Testis (tissue), 3 donors: ENCODE data around the gene CDH23. TPM values are rescaled to one million over a fixed set of nuclear protein-coding genes. Genes with fewer than 3 reads are reported as not detected.

Experiments
- DNase-seq: peaks from one replicate; pipeline ENCODE4 v3.0.0-alpha.2; 2019
- H3K27ac ChIP-seq, 2 donors: fragments of 200-600 bp; sonication (generic); one replicate each; pipeline ENCODE4 v1.5.1; 2019
- H3K27me3 ChIP-seq: fragments of 200-600 bp; sonication (generic); one replicate; pipeline ENCODE4 v1.5.1; 2019
- H3K36me3 ChIP-seq: fragments of 200-600 bp; sonication (generic); one replicate; pipeline ENCODE4 v1.5.1; 2017; ENCODE audit warnings: low read depth; ENCODE audit errors: missing control alignments
- H3K4me1 ChIP-seq: fragments of 200-600 bp; sonication (generic); one replicate; pipeline ENCODE4 v1.5.1; 2019
- H3K4me3 ChIP-seq, 2 donors: fragments of 200-600 bp; sonication (generic); one replicate each; pipeline ENCODE4 v1.5.1; 2017 to 2019
- H3K9me3 ChIP-seq: fragments of 200-600 bp; sonication (generic); one replicate; pipeline ENCODE4 v1.5.1; 2017
- POLR2A ChIP-seq: fragments of 450-650 bp; IDR thresholded peaks from one replicate; pipeline ENCODE4 v1.6.1; 2017; ENCODE audit warnings: antibody characterized with exemption, mild to moderate bottlenecking, moderate library complexity
- WGBS, 2 donors: methylation state at CpG; one replicate each; pipeline ENCODE4 v1.1.5; 2018; 5-methylcytosine and 5-hydroxymethylcytosine counted together
- intact Hi-C: fragments of 100-400 bp; cut with DNase I; formaldehyde crosslinking; loops from one replicate; pipeline ENCODE4 v1.15.1; 2023; ENCODE audit warnings: low total_unique reads
- polyA plus RNA-seq: library from polyadenylated mRNA; stranded (reverse); fragments of 350-450 nt; fragmentation: Illumina TruSeq; extraction: RNeasy Lipid Tissue Mini Kit (QIAGEN cat#74804); gene quantifications from one replicate; pipeline ENCODE4 v1.2.3, GENCODE V29; 2014; ENCODE audit warnings: low read depth, low replicate concordance; ENCODE audit not compliant: insufficient read depth
- total RNA-seq, 2 donors: library from RNA; depleted of rRNA; stranded (reverse); fragments of >200 nt; gene quantifications; one replicate each; pipeline ENCODE4 v1.2.3, GENCODE V29; 2016
- TF ChIP-seq, protein P1 (sequence below), 3 experiments: fragments of 450-650 bp in 2 of 3; fragments of 200-600 bp in 1 of 3; sonication (generic) in 1 of 3; IDR thresholded peaks; one replicate each; pipeline ENCODE4 v1.5.1; 2016 to 2019; ENCODE audit warnings: antibody characterized with exemption in 3 of 3, mild to moderate bottlenecking in 2 of 3, moderate library complexity in 1 of 3

CDH23 gene
- total and polyA plus RNA-seq, 3 donors from 2014 or later: 29.8 to 125 (median 81.7) TPM

DNA sequence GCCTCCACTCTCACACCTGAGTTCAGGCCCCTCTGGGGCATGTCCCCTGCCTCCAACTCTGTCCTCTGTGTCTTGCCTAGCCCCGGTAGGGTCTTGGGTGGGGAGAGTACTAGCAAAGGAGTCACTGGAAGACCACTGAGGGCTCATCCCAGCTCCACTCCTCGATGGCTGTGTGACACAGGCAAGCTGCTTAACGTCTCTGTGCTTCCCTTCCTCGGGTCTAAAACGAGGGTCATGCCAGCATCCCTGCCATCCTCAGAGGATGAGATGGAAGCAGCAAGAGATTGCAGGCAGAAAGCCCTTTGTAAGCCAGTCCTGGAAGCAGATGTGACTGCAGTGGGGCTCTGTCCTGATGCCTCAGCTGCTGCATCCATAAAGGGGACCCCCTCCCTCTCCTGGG, 338.1 kb downstream of the CDH23 start:
- H3K36me3 ChIP-seq: no peaks in the 10 kb centered on the region
- DNase-seq: no peak
- intact Hi-C loops: no loop called here
- H3K27me3 ChIP-seq: no peaks in the 10 kb centered on the region
- H3K27ac ChIP-seq: no peak overlapping the region
- 91 to 94% methylated on average over 5 of the region's 5 CpGs for WGBS, 2 donors
- TF ChIP-seq, protein P1, sequence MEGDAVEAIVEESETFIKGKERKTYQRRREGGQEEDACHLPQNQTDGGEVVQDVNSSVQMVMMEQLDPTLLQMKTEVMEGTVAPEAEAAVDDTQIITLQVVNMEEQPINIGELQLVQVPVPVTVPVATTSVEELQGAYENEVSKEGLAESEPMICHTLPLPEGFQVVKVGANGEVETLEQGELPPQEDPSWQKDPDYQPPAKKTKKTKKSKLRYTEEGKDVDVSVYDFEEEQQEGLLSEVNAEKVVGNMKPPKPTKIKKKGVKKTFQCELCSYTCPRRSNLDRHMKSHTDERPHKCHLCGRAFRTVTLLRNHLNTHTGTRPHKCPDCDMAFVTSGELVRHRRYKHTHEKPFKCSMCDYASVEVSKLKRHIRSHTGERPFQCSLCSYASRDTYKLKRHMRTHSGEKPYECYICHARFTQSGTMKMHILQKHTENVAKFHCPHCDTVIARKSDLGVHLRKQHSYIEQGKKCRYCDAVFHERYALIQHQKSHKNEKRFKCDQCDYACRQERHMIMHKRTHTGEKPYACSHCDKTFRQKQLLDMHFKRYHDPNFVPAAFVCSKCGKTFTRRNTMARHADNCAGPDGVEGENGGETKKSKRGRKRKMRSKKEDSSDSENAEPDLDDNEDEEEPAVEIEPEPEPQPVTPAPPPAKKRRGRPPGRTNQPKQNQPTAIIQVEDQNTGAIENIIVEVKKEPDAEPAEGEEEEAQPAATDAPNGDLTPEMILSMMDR (IDR thresholded peaks at IDR 0.05): no peak
- TF ChIP-seq POLR2A: no peak
- H3K4me3 ChIP-seq: no peak overlapping the region
- no peaks in the 10 kb centered on the region for H3K4me1 ChIP-seq
- no peaks in the 10 kb centered on the region for H3K9me3 ChIP-seq

DNA sequence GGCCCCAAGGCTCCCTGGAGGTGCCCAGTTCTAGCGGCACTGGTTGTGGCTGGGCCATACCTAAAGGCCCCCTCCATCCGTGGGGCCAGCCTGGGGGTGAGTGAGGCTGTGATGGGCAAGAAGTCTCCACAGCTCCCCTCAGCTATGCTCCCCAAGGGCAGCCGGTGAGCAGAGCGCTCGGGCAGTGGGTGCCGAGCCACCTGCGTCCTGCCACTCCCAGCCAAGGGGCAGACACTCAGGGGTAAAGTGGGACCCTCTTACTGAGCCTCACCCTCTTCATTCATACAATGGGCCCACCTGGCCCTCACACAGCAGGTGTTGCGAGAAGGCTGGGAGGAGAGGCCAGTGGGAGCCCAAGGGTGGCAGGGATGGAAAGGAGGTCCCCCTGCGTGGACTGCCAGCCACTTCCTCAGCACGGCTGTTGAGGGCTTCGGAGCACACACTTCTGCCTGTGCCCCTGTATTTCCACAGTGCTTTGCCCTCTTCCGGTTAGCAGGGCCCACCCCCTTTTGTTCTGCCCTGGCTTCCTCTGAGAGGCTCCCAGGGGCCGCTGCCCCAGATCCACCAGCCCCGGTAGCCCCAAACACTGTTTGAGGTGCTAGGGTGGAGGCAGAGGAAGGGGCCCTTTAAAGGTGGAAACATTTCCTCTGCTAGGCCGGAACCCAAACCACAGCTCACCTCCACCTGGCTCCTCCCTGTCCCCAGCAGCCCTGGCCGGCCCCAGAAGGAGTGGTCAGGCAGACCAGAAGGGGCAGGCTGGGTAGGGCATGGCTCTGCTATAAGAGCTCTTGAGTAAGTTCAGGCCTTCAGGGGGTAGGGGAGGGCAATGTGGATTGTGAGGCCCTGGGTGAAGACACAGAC, 339.2 kb downstream of the CDH23 start:
- Histone ChIP-seq H3K4me3 (no peak overlapping the region), H3K27ac (no peak overlapping the region), H3K27me3 (no peaks in the 10 kb centered on the region), H3K9me3 (no peaks in the 10 kb centered on the region), H3K36me3 (no peaks in the 10 kb centered on the region), H3K4me1 (peaks cover 3% of the 10 kb centered on the region)
- TF ChIP-seq POLR2A: no peak
- TF ChIP-seq, protein P1 (IDR thresholded peaks at IDR 0.05): no peak
- intact Hi-C loops: no loop called here
- 89 to 92% methylated on average over 9 to 16 of the region's 16 CpGs for WGBS, 2 donors
- no peak for DNase-seq

DNA sequence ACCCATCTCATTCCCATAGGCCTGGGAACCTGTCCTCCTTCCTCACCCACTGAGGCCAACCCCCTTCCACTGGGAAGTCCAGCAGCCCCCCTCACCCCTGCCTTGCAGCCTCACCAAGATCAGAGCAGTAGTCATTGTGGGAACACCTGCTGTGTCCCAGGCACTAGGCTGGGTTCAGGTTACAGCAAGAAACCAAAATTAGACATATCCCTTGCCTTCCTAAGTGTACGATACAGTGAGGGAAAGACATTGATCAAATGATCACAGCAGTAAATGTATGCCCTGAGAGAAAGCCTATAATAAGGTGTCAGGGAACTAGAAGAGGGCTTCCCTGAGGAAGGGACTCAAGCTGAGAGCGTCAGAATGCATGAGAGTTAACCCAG, 339.8 kb downstream of the CDH23 start:
- H3K27ac ChIP-seq: no peak overlapping the region
- 93% methylated on average over 2 of the region's 2 CpGs for WGBS, 2 donors

DNA sequence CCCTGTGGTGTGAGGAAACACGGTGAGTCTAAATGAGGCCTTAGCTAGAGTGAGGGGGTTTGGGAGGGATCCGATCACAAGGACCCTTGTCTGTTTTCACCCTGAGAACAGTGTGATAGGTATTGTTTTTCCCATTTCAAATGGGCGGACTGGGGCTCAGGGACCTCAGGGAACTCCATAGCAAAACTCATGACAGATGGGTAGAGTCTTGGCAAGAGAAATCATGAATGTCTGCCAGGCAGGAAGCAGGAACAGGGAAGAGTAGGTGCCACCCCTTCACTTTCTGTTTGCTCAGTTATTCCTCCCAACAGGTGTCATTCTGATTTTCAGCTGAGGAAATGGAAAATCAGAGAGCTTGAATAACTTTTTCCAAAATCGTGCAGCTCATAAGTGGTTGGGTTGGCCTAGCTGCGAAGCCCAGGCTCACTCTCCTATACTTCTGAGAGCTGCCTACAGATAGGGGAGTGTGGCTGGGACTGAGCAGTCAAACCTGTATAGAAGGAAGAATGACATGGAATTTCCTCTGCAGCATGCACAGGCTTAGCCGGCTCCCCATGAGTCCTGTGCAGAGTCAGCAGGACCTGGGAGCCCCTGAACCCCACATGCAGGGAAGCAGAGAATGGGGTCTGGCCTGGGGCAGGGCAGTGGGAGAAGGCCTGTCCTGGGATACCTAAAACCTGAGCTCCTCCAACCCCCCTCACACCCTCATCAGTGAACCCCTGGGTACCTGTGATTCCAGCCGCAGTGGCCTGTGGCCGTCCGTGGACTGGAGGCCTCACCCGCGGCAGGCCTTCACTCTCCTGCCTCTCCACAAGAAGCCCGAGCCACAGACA, 340.5 kb downstream of the CDH23 start:
- H3K4me1 ChIP-seq: peaks cover 3% of the 10 kb centered on the region
- no peak overlapping the region for H3K4me3 ChIP-seq
- TF ChIP-seq POLR2A: no peak
- TF ChIP-seq, protein P1 (IDR thresholded peaks at IDR 0.05): no peak
- H3K27ac ChIP-seq: no peak overlapping the region
- no peaks in the 10 kb centered on the region for H3K36me3 ChIP-seq
- intact Hi-C loops: no loop called here
- 84 to 93% methylated on average over 8 to 12 of the region's 12 CpGs for WGBS, 2 donors
- H3K27me3 ChIP-seq: no peaks in the 10 kb centered on the region
- H3K9me3 ChIP-seq: no peaks in the 10 kb centered on the region
- DNase-seq: no peak

More for the DNA sequence above, 339.8 kb downstream of the CDH23 start:
- H3K4me1 ChIP-seq: peaks cover 3% of the 10 kb centered on the region
- no peaks in the 10 kb centered on the region for H3K27me3 ChIP-seq
- no peak for TF ChIP-seq POLR2A
- TF ChIP-seq, protein P1 (IDR thresholded peaks at IDR 0.05): no peak
- no peaks in the 10 kb centered on the region for H3K36me3 ChIP-seq
- intact Hi-C loops: no loop called here
- H3K4me3 ChIP-seq: no peak overlapping the region
- no peaks in the 10 kb centered on the region for H3K9me3 ChIP-seq
- DNase-seq: no peak
